Measurements from ENCODE around the gene SH3BGRL3.

The SH3BGRL3 gene

GRCh38 chr1:26283279-26283853, 3.5 kb downstream of the SH3BGRL3 start:
- H3K27me3 ChIP-seq (ENCODE audit: insufficient read depth, poor library complexity, severe bottlenecking) = no peaks in the 10 kb centered on the region
- peaks cover 22% of the 10 kb centered on the region for H3K4me1 ChIP-seq (ENCODE audit: insufficient read depth, poor library complexity, severe bottlenecking)
- H3K27ac ChIP-seq (ENCODE audit: poor library complexity, severe bottlenecking) = peak overlapping the region; percentile 14
- DNase-seq (ENCODE audit: low spot score) (no peak), ATAC-seq (ENCODE audit: low read depth) (no peak)
- TF ChIP-seq CTCF (IDR thresholded peaks at IDR 0.05; ENCODE audit: poor library complexity, severe bottlenecking) = no peak
- no peak overlapping the region for H3K4me3 ChIP-seq (ENCODE audit: severe bottlenecking)
- H3K9me3 ChIP-seq (ENCODE audit: severe bottlenecking) = no peaks in the 10 kb centered on the region
- H3K36me3 ChIP-seq (ENCODE audit: low read depth) = peaks cover 10% of the 10 kb centered on the region

GRCh38 chr1:26283871-26284596, 4.1 kb downstream of the SH3BGRL3 start:
- DNase-seq (ENCODE audit: low spot score) = no peak
- Histone ChIP-seq H3K4me1 (ENCODE audit: insufficient read depth, poor library complexity, severe bottlenecking) (peaks cover 15% of the 10 kb centered on the region), H3K36me3 (ENCODE audit: low read depth) (peaks cover 10% of the 10 kb centered on the region), H3K27me3 (ENCODE audit: insufficient read depth, poor library complexity, severe bottlenecking) (no peaks in the 10 kb centered on the region), H3K27ac (ENCODE audit: poor library complexity, severe bottlenecking) (peak overlapping the region; percentile 14), H3K9me3 (ENCODE audit: severe bottlenecking) (no peaks in the 10 kb centered on the region), H3K4me3 (ENCODE audit: severe bottlenecking) (no peak overlapping the region)
- no peak for ATAC-seq (ENCODE audit: low read depth)
- TF ChIP-seq CTCF (IDR thresholded peaks at IDR 0.05; ENCODE audit: poor library complexity, severe bottlenecking) = no peak

- H3K36me3 ChIP-seq (ENCODE audit: low read depth) = peaks cover 10% of the 10 kb centered on the region
- peak; percentile 68 for TF ChIP-seq CTCF (IDR thresholded peaks at IDR 0.05; ENCODE audit: poor library complexity, severe bottlenecking)
- H3K4me3 ChIP-seq (ENCODE audit: severe bottlenecking) = no peak overlapping the region
- peak overlapping the region; percentile 14 for H3K27ac ChIP-seq (ENCODE audit: poor library complexity, severe bottlenecking)
- H3K27me3 ChIP-seq (ENCODE audit: insufficient read depth, poor library complexity, severe bottlenecking) = no peaks in the 10 kb centered on the region
- no peaks in the 10 kb centered on the region for H3K9me3 ChIP-seq (ENCODE audit: severe bottlenecking)
- peak; percentile 92 for DNase-seq (ENCODE audit: low spot score)
- ATAC-seq (ENCODE audit: low read depth) = peak; percentile 49
- peaks cover 11% of the 10 kb centered on the region for H3K4me1 ChIP-seq (ENCODE audit: insufficient read depth, poor library complexity, severe bottlenecking)
Measured at GRCh38 chr1:26284597-26285347, 4.9 kb downstream of the SH3BGRL3 start.

- Histone ChIP-seq H3K27me3 (ENCODE audit: insufficient read depth, poor library complexity, severe bottlenecking) (no peaks in the 10 kb centered on the region), H3K4me3 (ENCODE audit: severe bottlenecking) (no peak overlapping the region), H3K36me3 (ENCODE audit: low read depth) (peaks cover 10% of the 10 kb centered on the region), H3K9me3 (ENCODE audit: severe bottlenecking) (no peaks in the 10 kb centered on the region), H3K4me1 (ENCODE audit: insufficient read depth, poor library complexity, severe bottlenecking) (peaks cover 11% of the 10 kb centered on the region), H3K27ac (ENCODE audit: poor library complexity, severe bottlenecking) (peak overlapping the region; percentile 14)
- peak; percentile 49 for TF ChIP-seq CTCF (IDR thresholded peaks at IDR 0.05; ENCODE audit: poor library complexity, severe bottlenecking)
- ATAC-seq (ENCODE audit: low read depth) (no peak), DNase-seq (ENCODE audit: low spot score) (peak; percentile 49)
Measured at GRCh38 chr1:26285366-26286063, 5.6 kb downstream of the SH3BGRL3 start.
